H9 (cell line): ENCODE results near the gene ACTN4. TPM values are rescaled to one million over a fixed set of nuclear protein-coding genes. Genes with fewer than 3 reads are reported as not detected.

Experiments
- DNase-seq: peaks from one replicate; pipeline ENCODE4 v3.0.0-alpha.2; 2017
- H2AFZ ChIP-seq: one replicate; pipeline ENCODE4 v1.6.1; 2013; ENCODE audit warnings: mild to moderate bottlenecking, low read length, control low read depth, moderate library complexity
- H2AK5ac ChIP-seq: 2 replicates; pipeline ENCODE4 v1.6.1; 2013; ENCODE audit warnings: low read length, control low read depth, mixed read lengths; ENCODE audit not compliant: insufficient read length
- H2BK120ac ChIP-seq: one replicate; pipeline ENCODE4 v1.6.1; 2013; ENCODE audit warnings: low read depth, mild to moderate bottlenecking, low read length, control low read depth, inconsistent platforms; ENCODE audit not compliant: poor library complexity, severe bottlenecking
- H2BK12ac ChIP-seq: 2 replicates; pipeline ENCODE4 v1.6.1; 2013; ENCODE audit warnings: low read length, control low read depth, mixed read lengths, low read depth; ENCODE audit not compliant: insufficient read length
- H2BK15ac ChIP-seq: 2 replicates; pipeline ENCODE4 v1.6.1; 2013; ENCODE audit warnings: low read depth, low read length, control low read depth
- H2BK20ac ChIP-seq: one replicate; pipeline ENCODE4 v1.6.1; 2013; ENCODE audit warnings: low read depth, mild to moderate bottlenecking, low read length, control low read depth, inconsistent platforms; ENCODE audit not compliant: poor library complexity, severe bottlenecking
- H2BK5ac ChIP-seq: 2 replicates; pipeline ENCODE4 v1.6.1; 2013; ENCODE audit warnings: low read length, control low read depth, mixed read lengths; ENCODE audit not compliant: insufficient read length
- H3K14ac ChIP-seq: 2 replicates; pipeline ENCODE4 v1.6.1; 2013; ENCODE audit warnings: low read length, control low read depth; ENCODE audit not compliant: insufficient read depth
- H3K18ac ChIP-seq: 2 replicates; pipeline ENCODE4 v1.6.1; 2013; ENCODE audit warnings: low read depth, mild to moderate bottlenecking, mixed read lengths, low read length, control low read depth; ENCODE audit not compliant: insufficient read length
- H3K23ac ChIP-seq: 2 replicates; pipeline ENCODE4 v1.6.1; 2013; ENCODE audit warnings: low read length, control low read depth, mixed read lengths, low read depth; ENCODE audit not compliant: insufficient read length
- H3K23me2 ChIP-seq: 2 replicates; pipeline ENCODE4 v1.6.1; 2013; ENCODE audit warnings: low read depth, mild to moderate bottlenecking, mixed read lengths, low read length, control low read depth; ENCODE audit not compliant: insufficient read length, poor library complexity, severe bottlenecking
- H3K27ac ChIP-seq: 2 replicates; pipeline ENCODE4 v1.5.1; 2013; ENCODE audit warnings: low read length, control low read depth, mixed read lengths, low read depth; ENCODE audit not compliant: insufficient read length
- H3K27me3 ChIP-seq: 2 replicates; pipeline ENCODE4 v1.6.1; 2013; ENCODE audit warnings: low read length, control low read depth, inconsistent platforms; ENCODE audit not compliant: insufficient read depth
- H3K4ac ChIP-seq: 2 replicates; pipeline ENCODE4 v1.6.1; 2013; ENCODE audit warnings: low read depth, mild to moderate bottlenecking, control low read depth, inconsistent platforms, low read length, moderate library complexity
- H3K4me1 ChIP-seq: 2 replicates; pipeline ENCODE4 v1.6.1; 2013; ENCODE audit warnings: low read length, control low read depth, inconsistent platforms; ENCODE audit not compliant: insufficient read depth
- H3K4me2 ChIP-seq: 2 replicates; pipeline ENCODE4 v1.6.1; 2013; ENCODE audit warnings: low read length, control low read depth, mixed read lengths; ENCODE audit not compliant: insufficient read length, insufficient read depth
- H3K56ac ChIP-seq: 2 replicates; pipeline ENCODE4 v1.6.1; 2013; ENCODE audit warnings: low read depth, mild to moderate bottlenecking, mixed read lengths, low read length, control low read depth; ENCODE audit not compliant: insufficient read length
- H3K79me1 ChIP-seq: 2 replicates; pipeline ENCODE4 v1.6.1; 2013; ENCODE audit warnings: low read depth, mild to moderate bottlenecking, moderate library complexity, low read length, control low read depth, inconsistent platforms; ENCODE audit not compliant: insufficient read depth, poor library complexity, severe bottlenecking
- H3K79me2 ChIP-seq: 2 replicates; pipeline ENCODE4 v1.6.1; 2013; ENCODE audit warnings: low read length, control low read depth, inconsistent platforms; ENCODE audit not compliant: insufficient read depth
- H3K9ac ChIP-seq: 2 replicates; pipeline ENCODE4 v1.6.1; 2013; ENCODE audit warnings: low read length, control low read depth, mixed read lengths; ENCODE audit not compliant: insufficient read length; ENCODE audit errors: extremely low read depth
- H3K9me3 ChIP-seq: one replicate; pipeline ENCODE4 v1.6.1; 2013; ENCODE audit warnings: low read depth, low read length, inconsistent platforms; ENCODE audit not compliant: control insufficient read depth
- H3T11ph ChIP-seq: one replicate; pipeline ENCODE4 v1.6.1; 2013; ENCODE audit warnings: mild to moderate bottlenecking, low read length, control low read depth, inconsistent platforms
- H4K20me1 ChIP-seq: one replicate; pipeline ENCODE4 v1.6.1; 2013; ENCODE audit not compliant: control insufficient read depth, insufficient read length, insufficient read depth
- H4K5ac ChIP-seq: 2 replicates; pipeline ENCODE4 v1.6.1; 2013; ENCODE audit warnings: low read depth, mild to moderate bottlenecking, mixed read lengths, low read length, control low read depth; ENCODE audit not compliant: insufficient read length
- H4K8ac ChIP-seq: replicated peaks from 2 replicates; pipeline ENCODE4 v1.6.1; 2013; ENCODE audit warnings: low read length, control low read depth, mixed read lengths, low read depth; ENCODE audit not compliant: insufficient read length
- H4K91ac ChIP-seq: 2 replicates; pipeline ENCODE4 v1.6.1; 2013; ENCODE audit warnings: low read depth, mild to moderate bottlenecking, moderate library complexity, mixed read lengths, low read length, control low read depth; ENCODE audit not compliant: insufficient read length
- H3K27ac Mint-ChIP-seq, 3 experiments: 2 replicates in 2 of 3; 3 replicates in 1 of 3; pipeline ENCODE4 v1.8.0; 2020 to 2021; ENCODE audit warnings: mixed read lengths in 3 of 3, mild to moderate bottlenecking in 1 of 3, moderate library complexity in 1 of 3
- H3K27me3 Mint-ChIP-seq: 2 replicates; pipeline ENCODE4 v1.8.0; 2021; ENCODE audit warnings: low read depth, mild to moderate bottlenecking, moderate library complexity, mixed read lengths
- H3K36me3 Mint-ChIP-seq, 3 experiments: 2 replicates in 2 of 3; 3 replicates in 1 of 3; pipeline ENCODE4 v1.8.0; 2020 to 2021; ENCODE audit warnings: low read depth in 3 of 3, mixed read lengths in 3 of 3; ENCODE audit not compliant: insufficient read depth in 1 of 3
- H3K4me1 Mint-ChIP-seq, 2 experiments: 2 replicates each; pipeline ENCODE4 v1.8.0; 2020; ENCODE audit warnings: mixed read lengths in 2 of 2
- H3K4me3 Mint-ChIP-seq, 2 experiments: 2 replicates in 1 of 2; 3 replicates in 1 of 2; pipeline ENCODE4 v1.8.0; 2020 to 2021; ENCODE audit warnings: mild to moderate bottlenecking in 2 of 2, mixed read lengths in 2 of 2, moderate library complexity in 1 of 2
- H3K9me3 Mint-ChIP-seq, 2 experiments: 2 replicates in 1 of 2; 3 replicates in 1 of 2; pipeline ENCODE4 v1.8.0; 2020; ENCODE audit warnings: mild to moderate bottlenecking in 2 of 2, mixed read lengths in 2 of 2, moderate library complexity in 1 of 2
- WGBS: extraction: QIAGEN DNeasy Blood & Tissue Kit; methylation state at CpG from one replicate; pipeline ENCODE4 v1.1.7; 2013; ENCODE audit warnings: missing lambda C conversion rate, low lambda C conversion rate, mixed read lengths; ENCODE audit not compliant: insufficient read length; ENCODE audit errors: extremely low coverage; 5-methylcytosine and 5-hydroxymethylcytosine counted together
- total RNA-seq: library from RNA; stranded (reverse); gene quantifications from 2 replicates; pipeline ENCODE4 v1.2.1, GENCODE V29; 2021
- TF ChIP-seq, protein P1 (sequence below): fragments of 200-600 bp; sonication (generic); conservative IDR thresholded peaks from 3 replicates; pipeline ENCODE4 v1.8.0; 2021; ENCODE audit warnings: antibody characterized with exemption, mild to moderate bottlenecking

ACTN4 gene
- total RNA-seq, 1 experiment from 2014 or later: 369 TPM

GRCh38 chr19:38735257-38735686 is 87.8 kb downstream of the ACTN4 start:
- H2AK5ac ChIP-seq: no peak overlapping the region
- H3K23me2 ChIP-seq: peaks cover 8% of the 10 kb centered on the region
- no peak overlapping the region for H3K27ac ChIP-seq
- Mint-ChIP-seq H3K9me3 (no peaks in the 10 kb centered on the region; a peak in 1 of 5 replicates), H3K36me3 (peaks cover 11 to 23% (median 23%) of the 10 kb centered on the region in 3 experiments), H3K4me3 (peak overlapping the region; percentile 76 to 86), H3K4me1 (peaks cover 4 to 10% of the 10 kb centered on the region in 2 experiments; a peak in 3 of 4 replicates), H3K27ac (peak overlapping the region in 1 of 3 experiments; percentile 89; a peak in 2 of 7 replicates), H3K27me3 (peaks cover 22% of the 10 kb centered on the region)
- H3K14ac ChIP-seq: 0 out of 2 replicates have a peak overlapping the region, but pooled peaks have one; percentile 39
- no peak overlapping the region for H3K23ac ChIP-seq
- peak overlapping the region; percentile 65 for H3K4me2 ChIP-seq
- H2BK15ac ChIP-seq: no peak overlapping the region
- no peaks in the 10 kb centered on the region; the same call in 1 of the 2 replicates for H3K27me3 ChIP-seq
- H4K5ac ChIP-seq: no peak overlapping the region
- no CpG with 5 or more reads among the region's 18 CpGs for WGBS
- no peak overlapping the region for H3T11ph ChIP-seq
- H2AFZ ChIP-seq: no peak overlapping the region
- H4K20me1 ChIP-seq: no peaks in the 10 kb centered on the region
- H3K4me1 ChIP-seq: no peaks in the 10 kb centered on the region; the same call in 1 of the 2 replicates
- no peaks in the 10 kb centered on the region for H3K79me1 ChIP-seq
- H3K56ac ChIP-seq: no peak overlapping the region
- peak; percentile 86 for DNase-seq
- H4K8ac ChIP-seq: no peak overlapping the region
- H3K18ac ChIP-seq: peak overlapping the region; percentile 73
- no peaks in the 10 kb centered on the region for H3K9me3 ChIP-seq
- H2BK5ac ChIP-seq: no peak overlapping the region
- no peak overlapping the region for H3K9ac ChIP-seq
- no peak overlapping the region for H2BK12ac ChIP-seq
- no peak overlapping the region for H2BK120ac ChIP-seq
- TF ChIP-seq, protein P1, sequence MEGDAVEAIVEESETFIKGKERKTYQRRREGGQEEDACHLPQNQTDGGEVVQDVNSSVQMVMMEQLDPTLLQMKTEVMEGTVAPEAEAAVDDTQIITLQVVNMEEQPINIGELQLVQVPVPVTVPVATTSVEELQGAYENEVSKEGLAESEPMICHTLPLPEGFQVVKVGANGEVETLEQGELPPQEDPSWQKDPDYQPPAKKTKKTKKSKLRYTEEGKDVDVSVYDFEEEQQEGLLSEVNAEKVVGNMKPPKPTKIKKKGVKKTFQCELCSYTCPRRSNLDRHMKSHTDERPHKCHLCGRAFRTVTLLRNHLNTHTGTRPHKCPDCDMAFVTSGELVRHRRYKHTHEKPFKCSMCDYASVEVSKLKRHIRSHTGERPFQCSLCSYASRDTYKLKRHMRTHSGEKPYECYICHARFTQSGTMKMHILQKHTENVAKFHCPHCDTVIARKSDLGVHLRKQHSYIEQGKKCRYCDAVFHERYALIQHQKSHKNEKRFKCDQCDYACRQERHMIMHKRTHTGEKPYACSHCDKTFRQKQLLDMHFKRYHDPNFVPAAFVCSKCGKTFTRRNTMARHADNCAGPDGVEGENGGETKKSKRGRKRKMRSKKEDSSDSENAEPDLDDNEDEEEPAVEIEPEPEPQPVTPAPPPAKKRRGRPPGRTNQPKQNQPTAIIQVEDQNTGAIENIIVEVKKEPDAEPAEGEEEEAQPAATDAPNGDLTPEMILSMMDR: no peak
- H2BK20ac ChIP-seq: no peak overlapping the region
- no peak overlapping the region for H3K4ac ChIP-seq
- no peaks in the 10 kb centered on the region for H3K79me2 ChIP-seq
- H4K91ac ChIP-seq: no peak overlapping the region
